Endothelial cell of hepatic sinusoid (primary cell): Measurements from ENCODE around the gene TEAD4.

Experiments
- in situ Hi-C: cut with HindIII; loops from 2 replicates; pipeline ENCODE4 v1.10.0; 2017; ENCODE audit warnings: low sequenced_read_pairs

The TEAD4 gene

DNA sequence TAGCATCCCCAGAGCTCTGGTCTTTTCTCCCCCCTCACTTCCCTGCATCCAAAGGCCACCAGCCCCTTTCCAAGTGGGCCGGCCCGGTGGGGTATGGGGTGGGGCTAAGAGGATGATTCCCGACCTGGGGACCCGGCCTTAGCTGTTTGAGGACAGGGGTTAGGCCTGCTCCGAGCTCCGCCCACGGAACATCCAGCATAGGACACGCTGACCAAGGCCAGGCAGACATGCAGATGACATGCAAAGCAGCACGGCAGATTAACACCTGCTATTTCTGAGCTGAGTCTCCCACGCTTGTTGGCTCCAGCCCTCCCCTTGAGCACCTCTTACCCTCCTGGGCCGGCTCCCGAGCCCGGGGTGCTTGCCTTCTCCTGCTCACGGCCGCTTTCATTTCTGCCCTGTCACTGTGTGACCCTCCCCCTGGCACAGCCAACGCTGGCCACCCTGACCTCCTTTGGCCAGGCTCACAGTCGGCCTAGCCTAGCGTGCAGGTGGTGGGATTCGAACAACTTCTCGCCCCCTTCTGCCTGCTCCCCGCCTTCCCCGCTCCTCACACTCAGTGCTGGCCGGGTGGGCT, 40.2 kb downstream of the TEAD4 start:
- in situ Hi-C loops = no loop called here

DNA sequence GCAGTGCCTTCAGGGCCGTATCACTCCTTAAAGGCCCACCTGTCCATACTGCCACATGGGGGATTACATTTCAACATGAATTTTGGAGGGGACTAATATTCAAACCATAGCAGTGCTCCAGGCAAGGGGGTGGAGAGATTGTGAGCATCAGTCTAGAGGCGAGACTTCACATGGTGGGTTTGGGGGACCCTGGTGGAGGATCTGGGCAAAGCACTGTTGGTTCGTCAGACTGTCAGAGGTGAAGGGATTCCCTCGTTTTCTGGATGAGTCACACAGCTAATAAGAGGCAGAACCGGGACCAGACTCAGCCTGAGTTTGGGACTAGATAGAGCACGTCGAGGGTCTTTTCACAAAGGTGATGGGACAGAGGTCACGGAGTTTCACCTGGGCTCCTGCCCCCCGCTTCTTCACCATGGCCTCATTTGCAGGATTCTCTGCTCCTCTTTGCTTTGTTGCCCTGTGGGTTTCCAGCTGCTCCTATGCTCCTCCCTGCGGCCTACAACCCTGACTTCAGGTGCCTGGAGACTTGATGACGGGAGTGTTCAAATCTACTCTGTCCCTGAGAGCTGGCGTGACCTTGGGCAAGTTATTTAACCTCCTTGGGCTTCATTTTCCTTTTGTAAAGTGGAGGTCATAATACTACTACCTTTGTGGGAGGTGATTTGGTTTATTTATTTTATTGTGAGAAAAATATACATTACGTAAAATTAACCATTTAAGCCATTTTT, 41.5 kb downstream of the TEAD4 start:
- in situ Hi-C loops = no loop called here

DNA sequence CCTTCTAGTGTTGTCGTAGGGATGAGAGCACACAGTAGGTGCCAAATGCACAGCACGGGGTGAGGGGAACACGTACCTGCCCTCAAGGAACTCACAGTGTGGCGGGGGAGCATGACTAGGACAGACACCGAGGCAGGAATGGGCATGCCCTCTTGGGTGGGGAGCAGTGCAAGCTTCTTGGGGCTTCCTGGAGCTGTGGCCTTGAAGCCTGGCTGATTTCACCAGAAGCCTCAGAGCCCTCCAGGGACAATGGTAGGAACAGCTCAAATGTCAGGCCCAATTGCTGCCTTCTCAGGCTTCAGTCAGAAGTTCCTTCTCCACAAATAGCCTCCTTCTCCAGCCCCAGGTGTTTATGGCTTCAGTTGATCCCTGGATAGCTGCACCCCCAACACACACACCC, 43.4 kb downstream of the TEAD4 start:
- in situ Hi-C loops = no loop called here

DNA sequence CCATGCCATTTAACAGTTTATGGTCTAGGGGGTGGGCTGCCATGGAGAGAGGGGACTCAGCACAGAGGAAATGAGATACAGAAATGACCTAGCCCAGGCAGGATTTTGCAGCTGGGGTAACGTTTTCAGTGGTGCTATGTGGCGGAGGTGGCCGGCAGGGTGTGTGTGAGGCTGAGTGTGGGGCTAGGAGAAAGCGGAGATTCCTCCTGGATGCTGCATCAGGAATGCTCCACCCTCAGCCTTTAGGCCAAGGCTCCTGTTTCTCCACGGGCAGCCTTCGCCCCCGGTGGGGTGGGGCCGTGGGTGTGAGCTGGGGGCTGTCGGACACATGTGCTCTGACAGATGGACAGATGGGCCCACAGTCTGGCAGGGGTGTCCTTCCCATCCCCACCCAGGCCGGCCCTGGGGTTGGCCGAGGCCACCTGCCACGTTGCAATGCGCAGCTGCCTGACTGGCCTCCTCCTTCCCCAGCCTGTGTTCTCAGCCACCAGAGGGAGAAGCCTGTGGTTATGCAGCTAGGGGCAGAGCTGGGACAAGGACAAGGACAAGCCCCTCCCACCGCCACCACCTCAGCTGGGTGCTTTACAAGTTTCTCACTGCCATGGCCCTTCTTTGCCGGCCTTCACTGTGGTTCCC, 44.3 kb downstream of the TEAD4 start:
- in situ Hi-C loops = no loop called here

DNA sequence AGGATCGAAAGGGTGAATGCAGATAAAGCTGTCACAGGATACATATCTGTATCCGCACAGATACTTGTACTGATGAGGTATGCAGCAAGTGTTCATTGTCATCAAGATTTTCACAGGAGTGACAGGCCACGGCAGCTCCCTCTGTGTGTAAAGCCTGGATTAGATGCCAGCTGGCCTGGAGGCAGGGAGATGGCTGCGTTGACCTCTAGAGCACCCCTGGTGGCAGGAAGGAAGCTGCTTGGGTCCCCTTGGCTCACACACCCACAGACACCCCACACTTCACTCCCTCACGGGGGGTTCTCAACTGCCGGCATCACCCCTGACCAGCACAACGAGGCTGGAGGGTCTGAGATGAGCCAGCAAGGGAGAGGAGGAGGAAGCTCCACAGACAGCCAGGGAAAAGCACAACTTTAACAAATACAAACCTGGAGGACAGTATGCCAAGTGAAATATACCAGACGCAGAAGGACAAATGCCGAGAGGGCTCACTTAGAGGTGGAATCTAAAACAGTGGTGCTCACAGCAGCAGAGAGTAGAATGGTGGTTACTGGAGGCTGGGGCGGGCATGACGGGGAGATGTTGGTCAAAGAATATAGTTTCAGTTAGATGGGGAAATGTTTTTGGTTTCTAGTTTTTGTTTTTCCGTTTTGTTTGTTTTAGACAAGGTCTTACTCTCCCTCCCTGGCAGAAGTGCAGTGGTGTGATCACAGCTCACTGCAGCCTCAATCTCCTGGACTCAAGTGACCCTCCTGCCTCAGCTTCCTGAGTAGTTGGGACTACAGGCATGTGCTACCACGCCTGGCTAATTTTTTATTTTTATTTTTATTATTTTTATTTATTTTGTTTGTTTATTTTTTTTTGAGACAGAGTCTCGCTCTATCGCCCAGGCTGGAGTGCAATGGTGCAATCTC, 45.7 kb downstream of the TEAD4 start:
- in situ Hi-C loops = no loop called here

DNA sequence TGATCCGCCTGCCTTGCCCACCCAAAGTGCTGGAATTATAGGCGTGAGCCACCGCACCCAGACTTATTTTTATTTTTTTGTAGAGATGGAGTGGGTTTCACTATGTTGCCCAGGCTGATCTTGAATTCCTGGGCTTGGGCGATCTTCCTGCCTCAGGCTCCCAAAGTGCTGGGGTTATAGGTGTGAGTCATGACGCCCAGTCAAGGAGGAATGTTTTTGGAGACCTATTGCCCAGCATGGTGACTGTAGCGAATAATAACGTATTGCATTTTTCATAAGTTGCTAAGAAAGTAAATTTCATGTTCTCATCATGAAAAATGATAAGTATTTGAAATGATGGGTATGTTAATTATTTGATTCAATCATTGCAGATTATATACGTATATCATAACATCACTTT, 46.5 kb downstream of the TEAD4 start:
- in situ Hi-C loops = no loop called here

DNA sequence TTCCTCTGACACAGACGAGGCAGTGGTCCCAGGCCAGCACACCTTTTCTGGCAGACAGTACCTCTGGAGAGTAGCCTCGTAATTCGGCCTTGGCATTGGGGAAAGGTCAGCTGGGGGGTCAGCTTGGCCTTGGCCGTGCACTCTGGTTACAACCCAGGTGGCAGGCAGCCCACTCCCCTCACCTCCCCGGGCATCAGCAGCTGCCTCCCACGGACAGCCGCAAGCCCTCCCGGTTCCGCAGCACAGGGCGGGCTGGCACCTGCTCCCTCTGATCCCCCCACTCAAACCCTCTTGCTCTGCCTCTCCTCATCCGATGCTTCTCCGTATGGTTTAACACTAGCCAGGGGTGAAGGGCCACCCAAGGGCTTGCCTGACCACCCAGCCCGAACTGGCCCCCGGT, 50.6 kb downstream of the TEAD4 start:
- in situ Hi-C loops = no loop called here

DNA sequence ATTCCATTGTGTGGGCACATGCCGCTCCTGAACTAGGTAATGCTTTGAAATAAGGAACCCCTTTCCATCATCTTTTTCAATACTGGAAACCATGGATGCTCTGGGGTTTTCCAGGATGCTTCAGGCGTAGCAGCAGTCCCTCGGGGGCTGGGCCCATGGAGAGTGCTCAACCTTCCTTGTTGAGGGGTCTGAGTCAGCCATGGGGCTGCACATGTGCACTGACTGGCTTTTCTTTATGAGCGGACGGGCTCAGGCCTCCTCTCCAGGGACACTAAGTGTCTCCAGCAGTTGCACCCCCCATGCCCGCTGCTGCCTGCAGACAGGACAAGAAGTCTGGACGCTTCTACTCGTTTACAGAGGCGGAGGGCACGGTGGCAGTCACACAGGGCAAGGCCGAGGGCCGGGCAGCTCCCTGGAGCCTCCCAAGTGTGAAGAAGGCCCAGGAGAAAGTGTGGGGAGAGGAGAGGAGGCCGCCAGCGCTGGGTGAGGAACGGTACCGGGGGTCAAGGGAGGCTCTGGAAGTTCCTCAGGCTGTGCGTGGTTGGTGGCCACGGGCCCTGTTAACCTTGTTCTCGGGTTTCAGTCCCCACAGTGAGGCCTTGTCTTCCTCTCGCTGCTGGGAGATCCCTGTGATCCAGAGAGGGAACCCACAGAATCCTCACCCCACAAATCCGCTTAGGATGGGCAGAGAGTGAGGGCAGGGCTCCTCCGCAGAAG, 51.2 kb downstream of the TEAD4 start:
- in situ Hi-C loops = no loop called here

DNA sequence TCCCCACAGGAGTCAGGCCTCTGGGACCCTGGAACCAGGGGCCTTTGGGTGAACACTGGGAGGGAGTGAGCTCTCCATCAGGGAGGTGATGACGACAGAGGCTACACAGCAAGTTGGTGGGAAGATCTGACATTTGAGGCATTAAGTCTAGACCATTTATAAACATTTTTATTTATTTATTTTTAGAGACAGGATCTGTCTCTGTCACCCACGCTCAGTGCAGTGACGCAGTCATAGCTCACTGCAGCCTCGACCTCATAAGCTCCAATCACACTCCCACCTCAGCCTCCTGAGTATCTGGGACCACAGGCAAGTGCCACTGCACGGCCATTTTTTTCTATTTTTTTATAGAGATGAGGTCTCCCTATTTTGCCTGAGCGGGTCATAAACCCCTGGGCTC, 53.6 kb downstream of the TEAD4 start:
- in situ Hi-C loops = no loop called here

DNA sequence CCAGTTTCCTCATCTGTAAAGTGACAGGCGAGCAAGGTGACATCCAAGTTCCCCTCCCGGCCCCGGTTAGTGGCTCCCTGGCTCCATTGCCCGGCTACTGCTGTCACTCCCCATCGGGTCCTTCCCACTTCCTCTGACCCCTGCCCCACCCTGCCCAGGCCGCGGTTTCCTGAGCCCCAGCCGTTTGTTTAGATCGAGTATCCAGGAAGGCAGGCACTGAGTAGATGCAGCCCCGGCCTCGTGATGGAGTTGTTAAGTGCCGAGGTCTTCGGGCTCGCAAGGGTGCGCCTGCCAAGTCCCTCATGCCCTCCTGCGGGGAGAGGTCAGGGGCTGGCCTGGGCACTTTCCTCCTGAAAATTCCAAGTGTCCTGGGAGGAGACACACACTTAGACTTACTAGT, 55.4 kb downstream of the TEAD4 start:
- in situ Hi-C loops = no loop called here

DNA sequence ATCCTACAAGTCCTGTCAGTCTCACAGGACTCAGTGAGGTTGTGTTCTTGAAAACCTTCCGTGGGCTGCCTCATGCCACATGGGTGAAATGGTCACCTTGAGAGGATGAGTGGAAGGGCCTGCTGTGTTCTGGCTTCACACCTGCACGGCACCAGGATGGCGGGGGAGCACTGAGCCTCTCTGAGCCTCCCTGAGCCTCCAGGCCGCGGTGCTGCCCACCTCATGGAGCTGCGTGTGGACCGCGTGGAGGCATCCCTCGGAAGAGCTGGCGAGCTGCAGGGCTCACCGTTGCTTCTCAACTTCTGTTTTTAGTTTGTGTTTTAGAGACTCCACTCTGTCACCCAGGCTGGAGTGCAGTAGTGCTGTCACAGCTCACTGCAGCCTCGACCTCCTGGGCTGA, 56.2 kb downstream of the TEAD4 start:
- in situ Hi-C loops = no loop called here

DNA sequence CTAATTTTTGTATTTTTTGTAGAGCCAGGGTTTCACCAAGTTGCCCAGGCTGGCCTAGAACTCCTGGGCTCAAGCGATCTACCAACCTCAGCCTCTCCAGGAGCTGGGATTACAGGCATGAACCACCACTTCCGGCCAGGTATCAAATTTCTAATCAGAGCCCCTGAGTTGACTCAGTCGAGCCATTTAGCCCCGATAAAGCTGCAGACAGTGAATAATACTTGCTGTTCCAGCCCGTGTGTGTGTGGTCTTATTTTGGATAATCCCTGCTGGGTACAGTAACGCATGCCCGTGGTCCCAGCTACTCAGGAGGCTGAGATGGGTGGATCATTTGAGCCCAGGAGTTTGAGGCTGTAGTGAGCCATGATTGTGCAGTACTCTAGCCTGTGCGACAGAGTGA, 57.0 kb downstream of the TEAD4 start:
- in situ Hi-C loops = no loop called here

DNA sequence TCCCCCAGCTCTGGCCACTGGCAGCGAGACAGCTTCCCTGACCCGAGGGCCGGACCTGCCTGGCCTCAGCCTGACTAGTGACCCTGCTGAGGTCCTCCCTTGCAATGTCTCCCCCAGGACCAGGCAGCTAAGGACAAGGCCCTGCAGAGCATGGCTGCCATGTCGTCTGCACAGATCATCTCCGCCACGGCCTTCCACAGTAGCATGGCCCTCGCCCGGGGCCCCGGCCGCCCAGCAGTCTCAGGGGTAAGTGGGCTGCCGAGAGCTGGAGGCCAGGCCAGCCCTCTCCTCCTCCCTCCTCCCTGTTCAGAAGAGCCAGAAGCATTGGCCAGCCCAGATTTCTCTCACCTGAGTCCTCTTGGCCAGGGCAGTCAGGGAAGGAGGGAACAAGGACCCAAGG, 58.1 kb downstream of the TEAD4 start:
- in situ Hi-C loops = no loop called here

DNA sequence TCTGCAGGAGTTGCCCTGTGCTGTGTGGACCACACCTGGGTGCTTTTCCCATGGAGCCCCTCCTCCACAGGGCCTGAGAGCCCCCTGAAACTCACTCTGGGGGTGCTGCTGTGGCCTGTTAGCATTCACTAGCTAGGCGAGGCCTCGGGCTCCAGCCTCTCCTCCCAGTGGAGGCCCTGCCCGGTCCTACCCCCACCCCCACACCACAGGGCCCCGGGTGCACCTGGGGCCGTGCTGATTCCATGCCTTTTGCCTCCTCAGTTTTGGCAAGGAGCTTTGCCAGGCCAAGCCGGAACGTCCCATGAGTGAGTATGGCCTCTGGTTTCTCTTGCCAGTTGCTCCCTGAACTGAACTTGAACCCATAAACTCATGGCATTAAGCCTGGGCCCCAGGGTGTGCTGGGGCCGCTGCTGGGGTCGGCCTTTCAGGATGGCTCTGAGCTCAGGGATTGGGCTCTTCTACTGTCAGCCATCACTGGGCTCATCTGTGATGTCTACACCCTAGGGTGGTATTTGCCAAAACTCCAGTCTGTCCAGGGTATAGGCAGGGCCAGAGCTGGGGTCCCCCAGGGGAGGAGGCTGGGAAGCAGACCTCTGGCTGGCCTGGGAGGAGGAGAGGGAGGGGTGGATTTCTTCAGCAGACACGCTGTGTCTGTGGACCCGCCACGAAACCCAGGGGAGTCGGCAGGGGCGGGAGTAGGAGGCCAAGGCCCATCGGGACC, 59.2 kb downstream of the TEAD4 start:
- in situ Hi-C loops = no loop called here

DNA sequence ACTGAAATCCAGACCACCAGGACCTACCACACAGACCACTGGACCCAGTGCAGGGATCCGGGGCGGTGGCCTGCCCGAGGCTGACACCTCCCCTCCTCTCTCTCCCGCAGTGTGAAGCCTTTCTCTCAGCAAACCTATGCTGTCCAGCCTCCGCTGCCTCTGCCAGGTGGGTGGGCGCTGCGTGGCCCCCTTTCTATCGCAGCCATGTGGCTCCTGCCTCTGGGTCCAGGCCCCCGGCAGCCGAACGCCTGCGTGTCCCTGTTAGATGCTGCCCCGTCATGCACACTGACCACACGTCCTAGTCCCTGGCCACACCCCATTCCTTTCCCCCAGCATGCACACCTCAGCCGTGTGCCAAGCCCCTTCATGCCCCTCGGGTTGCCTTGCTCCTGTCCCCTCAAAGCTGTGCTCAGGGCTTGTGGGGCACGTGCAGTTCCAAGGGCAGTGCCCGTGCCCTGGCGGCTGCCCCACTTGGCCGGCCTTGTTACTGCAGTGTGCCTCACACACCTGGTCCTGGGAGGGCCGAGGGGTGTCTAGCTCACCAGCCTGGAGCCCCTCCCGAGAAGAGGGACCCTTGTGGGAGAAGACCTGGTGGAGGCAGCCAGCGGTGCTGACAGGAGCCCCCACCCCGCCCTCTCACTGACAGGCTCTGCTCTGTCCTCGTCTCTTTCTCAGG, 59.9 kb downstream of the TEAD4 start:
- in situ Hi-C loops = no loop called here

DNA sequence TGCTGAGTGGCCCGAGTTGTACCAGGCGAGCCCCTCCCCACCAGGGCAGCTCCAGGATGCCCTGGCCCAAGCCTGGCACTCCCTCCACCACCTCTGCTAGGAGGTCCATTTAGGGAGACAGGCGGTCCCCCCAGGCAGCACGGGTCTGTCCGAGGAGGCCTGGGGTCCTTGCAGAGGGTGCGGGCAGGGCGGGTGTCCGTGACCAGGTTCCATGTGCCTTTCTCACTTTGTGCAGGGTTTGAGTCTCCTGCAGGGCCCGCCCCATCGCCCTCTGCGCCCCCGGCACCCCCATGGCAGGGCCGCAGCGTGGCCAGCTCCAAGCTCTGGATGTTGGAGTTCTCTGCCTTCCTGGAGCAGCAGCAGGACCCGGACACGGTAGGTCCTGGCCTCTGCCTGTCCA, 61.2 kb downstream of the TEAD4 start:
- in situ Hi-C loops = no loop called here

DNA sequence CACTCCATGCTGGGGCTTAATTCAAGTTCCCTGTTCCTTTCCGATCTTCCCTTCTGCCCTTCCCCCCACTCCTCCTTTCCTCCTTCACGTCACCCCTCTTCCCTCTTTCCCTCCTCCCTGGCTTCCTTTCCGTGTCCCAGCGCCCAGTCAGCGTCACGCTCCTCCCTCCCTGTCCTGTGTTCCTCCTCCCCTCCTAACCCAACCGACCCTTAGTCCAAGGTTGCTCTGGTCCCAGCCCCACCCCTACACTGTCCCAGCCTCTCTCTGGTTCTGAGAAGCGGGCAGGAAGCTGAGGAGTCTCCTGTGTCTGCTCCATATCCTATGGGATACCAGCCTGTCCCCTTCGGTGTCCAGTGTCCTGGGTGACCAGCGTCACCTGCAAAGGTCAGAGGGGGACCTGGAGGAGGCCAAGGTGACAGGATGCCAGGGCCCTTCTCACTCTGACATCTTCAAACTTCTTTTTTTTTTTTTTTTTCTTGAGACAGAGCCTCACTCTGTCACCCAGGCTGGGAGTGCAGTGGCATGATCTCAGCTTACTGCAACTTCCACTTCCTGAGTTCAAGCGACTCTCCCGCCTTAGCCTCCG, 61.7 kb downstream of the TEAD4 start:
- in situ Hi-C loops = no loop called here

DNA sequence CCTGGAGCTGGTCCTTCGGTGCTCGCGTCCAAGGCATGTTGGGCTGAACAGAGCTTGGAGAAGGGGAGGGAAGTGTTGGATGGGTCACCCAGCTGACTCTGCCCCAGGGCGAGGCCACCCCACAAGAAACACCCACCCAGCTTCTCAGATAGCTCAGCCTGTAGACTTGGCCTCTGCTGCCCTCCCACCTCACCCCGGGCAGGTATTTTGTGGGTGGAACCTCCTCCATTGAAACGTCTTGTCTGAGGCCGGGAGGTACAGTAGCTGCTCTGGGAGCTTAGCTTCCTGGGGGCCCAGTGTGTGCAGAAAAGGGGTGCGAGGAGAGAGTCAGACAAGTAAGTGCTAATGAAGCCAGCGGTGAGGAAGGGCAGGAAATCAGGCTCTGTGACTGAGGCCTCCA, 63.2 kb downstream of the TEAD4 start:
- in situ Hi-C loops = no loop called here

DNA sequence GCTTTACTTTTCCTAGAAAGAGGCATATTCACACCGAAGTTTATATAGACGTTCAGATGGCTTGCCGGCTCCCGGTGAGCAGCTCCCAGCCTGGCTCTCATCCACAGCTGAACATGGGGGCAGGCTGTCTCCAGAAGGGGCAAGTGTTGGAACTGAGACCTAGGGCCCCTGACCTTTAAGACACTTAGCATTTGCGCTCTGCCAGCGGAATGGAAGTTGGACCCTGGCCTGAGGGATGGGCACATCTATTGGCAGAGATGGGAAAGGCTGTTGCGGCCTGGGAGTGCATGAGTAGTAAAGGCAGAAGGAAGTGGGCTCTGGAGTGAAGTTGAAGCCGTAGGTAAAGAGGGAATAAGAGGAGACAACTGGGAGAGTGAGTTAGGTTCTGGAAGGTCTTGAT, 63.8 kb downstream of the TEAD4 start:
- in situ Hi-C loops = no loop called here
